SHP77 (cell line): ENCODE data around the gene SLC17A5.
"Not testable (repeated sequence)": the region's sequence is repeated elsewhere in the genome, so short reads cannot be mapped to it uniquely, and the experiment has no call there.

Experiments
- DNase-seq, 2 experiments: peaks; one replicate each; lab custom pipeline; 2025; lab: John Stamatoyannopoulos, UW

The SLC17A5 gene

DNA sequence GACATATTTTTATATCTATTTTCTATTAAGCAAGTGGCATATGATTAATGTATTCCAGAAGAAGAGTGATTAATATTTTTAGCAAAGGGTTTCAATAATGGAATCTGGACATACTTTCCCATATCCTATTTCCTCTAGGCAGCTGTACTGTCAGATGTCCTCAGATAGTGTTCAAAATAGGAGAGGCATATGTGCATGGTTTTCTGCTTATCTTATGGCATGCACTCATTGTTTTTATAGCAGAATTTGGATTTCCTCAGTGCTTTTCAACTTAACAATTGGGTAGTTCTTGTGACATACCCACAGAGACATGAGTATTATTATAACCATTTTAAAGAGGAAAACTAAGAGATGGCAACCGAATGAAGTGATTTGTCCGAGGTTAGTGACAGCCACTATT lies 12.6 kb upstream of the SLC17A5 start:
- no peak for DNase-seq

- no peak for DNase-seq
These were observed 12.0 kb upstream of the SLC17A5 start for GRCh38 chr6:73665686-73666319.

DNA sequence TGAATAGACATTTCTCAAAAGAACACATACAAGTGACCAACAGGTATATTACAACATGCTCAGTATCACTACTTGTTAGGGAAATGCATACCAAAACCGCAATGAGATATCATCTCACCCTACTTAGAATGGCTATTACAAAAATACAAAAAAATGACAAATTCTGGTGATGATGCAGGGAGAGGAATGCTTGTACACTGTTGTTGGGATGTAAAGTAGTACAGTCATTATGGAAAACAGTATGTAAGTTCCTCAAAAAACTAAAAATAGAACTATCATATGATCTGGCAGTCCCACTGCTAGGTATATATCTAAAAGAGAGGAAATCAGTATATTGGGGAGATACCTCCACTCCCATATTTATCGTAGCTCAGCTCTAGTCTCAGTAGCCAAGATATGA lies 10.9 kb upstream of the SLC17A5 start:
- DNase-seq = no peak

DNA sequence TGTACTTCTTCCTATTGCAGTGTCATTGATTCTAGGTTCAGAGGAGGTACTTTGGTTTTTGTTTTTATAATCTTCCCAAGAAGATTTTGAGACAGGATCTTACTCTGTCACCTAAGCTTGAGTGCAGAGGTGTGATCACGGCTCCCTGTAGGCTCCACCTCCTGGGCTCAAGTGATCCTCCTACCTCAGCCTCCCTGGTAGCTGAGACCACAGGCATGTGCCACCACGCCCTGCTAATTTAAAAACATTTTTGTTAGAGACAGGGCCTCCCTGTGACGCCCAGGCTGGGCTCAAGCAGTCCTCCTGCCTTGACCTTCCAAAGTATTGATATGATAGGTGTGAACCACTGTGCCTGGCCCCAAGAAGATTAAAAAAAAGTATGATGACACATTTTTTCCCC lies 3.4 kb upstream of the SLC17A5 start:
- DNase-seq = no peak

DNA sequence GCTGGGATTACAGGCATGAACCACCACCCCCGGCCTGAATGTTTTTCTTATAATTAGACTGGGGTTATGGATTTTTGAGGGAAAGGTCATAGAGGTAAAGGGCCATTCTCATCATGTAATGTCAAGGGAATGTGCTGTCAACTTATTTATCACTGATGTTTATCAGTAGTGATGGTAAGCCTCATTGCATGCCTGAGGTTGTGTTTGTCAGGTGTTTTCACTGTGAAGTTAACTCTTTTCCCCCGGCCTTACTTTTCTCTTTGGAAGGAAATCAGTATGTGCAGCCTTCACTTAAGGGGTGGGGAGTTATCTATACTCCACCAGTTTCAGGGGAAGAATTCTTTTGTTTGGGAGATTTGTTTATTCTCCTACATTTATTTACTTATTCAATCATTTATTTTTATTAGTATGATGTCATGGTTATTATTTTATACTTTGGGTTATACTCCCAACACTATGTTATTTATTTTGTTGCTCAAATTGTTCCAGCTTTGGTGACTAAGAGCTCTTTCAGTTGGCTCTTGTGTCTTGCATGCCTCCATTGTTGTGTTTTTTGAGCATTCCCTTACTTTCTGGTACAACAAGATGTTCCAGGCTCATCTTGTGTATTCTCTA lies 2.8 kb upstream of the SLC17A5 start:
- DNase-seq = no peak

GRCh38 chr6:73655341-73655917 lies 1.6 kb upstream of the SLC17A5 start:
- DNase-seq = no peak

GRCh38 chr6:73652637-73653570 lies 888 bp downstream of the SLC17A5 start:
- DNase-seq = peak; percentile 59 to 71

GRCh38 chr6:73649783-73650182 lies 4.0 kb downstream of the SLC17A5 start:
- no peak for DNase-seq

DNA sequence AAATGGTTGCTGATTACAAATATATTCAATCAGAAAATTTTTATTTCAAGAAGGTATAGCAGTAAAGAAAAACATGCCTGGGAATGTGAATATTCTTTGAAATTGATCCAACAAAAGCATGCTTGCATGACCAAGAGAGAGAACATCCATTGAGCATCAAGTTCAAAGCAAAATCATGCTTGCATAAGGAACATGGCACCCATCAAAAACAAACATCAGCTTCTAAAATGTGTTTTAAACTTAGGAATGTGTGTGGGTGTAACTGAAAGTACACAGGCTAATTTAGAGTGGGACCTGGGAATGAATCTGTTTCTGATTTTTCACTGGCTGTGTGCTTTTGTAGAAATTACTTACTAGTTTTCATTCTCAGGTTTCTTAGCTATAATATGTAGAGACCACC lies 5.6 kb downstream of the SLC17A5 start:
- DNase-seq = no peak

- no peak for DNase-seq
These were observed 8.7 kb downstream of the SLC17A5 start for GRCh38 chr6:73644941-73645591.

- DNase-seq = no peak
These were observed 9.8 kb downstream of the SLC17A5 start for GRCh38 chr6:73644030-73644429.

DNA sequence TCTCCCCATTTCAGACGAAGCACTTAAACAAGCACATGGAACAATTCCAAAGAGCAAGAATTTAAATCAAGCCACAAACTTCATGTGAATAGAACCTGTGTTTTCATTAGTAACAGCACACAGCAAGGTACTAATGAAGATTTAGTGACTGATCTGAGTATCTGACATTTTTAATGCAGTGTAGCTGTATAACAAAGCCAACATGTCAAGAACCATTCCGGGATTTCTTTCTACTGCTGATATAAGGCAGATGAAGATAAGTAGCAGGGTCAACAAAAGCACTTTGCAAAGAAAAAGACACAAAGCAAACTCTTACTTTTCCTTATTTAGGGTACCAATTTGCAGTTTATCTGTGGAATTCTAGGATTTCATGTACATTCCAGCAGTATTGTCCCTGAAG lies 11.3 kb downstream of the SLC17A5 start:
- no peak for DNase-seq

GRCh38 chr6:73640179-73640750 lies 13.5 kb downstream of the SLC17A5 start:
- DNase-seq = no peak

GRCh38 chr6:73639040-73639439 lies 14.8 kb downstream of the SLC17A5 start:
- DNase-seq = no peak

GRCh38 chr6:73637404-73637803 lies 16.4 kb downstream of the SLC17A5 start:
- no peak for DNase-seq

- DNase-seq = no peak
These were observed 17.7 kb downstream of the SLC17A5 start for GRCh38 chr6:73636048-73636447.

- DNase-seq = no peak
These were observed 21.4 kb downstream of the SLC17A5 start for GRCh38 chr6:73632346-73632745.

DNA sequence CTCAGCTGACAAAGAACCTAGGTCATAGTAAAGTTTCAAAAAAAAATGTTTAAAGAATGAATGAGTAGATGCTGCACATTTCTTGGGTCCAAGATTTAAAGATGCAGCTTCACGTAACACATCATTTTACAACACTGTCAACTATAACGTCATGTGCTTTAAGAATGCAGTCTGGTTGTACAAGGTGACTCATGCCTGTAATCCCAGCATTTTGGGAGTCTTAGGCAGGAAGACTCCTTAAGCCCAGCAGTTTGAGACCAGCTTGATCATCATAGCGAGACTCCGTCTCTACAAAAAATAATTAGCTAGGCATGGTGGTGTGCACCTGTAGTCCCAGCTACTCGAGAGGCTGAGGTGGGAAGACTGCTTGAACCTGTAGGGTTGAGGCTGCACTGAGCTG lies 21.9 kb downstream of the SLC17A5 start:
- DNase-seq = no peak

DNA sequence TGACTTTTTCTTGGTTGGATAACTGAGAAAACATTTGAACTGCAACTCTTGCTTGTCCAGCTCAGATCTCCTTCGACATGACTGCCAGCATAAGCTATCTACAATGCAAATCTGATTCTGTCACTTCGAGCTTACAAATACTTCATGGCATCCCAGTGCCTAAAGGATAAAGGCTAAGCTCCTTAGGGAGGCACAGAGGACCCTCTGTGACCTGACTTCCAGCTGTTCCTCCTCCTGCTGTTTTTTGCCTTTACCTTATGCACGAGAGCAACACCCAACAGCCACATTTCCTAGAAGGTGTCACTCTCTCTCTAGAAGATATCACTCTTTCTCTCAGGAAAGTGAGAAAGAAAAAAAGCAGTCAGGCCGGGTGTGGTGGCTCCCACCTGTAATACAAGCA lies 23.4 kb downstream of the SLC17A5 start:
- DNase-seq = no peak

GRCh38 chr6:73624896-73625295 lies 28.9 kb downstream of the SLC17A5 start:
- DNase-seq = no peak

DNA sequence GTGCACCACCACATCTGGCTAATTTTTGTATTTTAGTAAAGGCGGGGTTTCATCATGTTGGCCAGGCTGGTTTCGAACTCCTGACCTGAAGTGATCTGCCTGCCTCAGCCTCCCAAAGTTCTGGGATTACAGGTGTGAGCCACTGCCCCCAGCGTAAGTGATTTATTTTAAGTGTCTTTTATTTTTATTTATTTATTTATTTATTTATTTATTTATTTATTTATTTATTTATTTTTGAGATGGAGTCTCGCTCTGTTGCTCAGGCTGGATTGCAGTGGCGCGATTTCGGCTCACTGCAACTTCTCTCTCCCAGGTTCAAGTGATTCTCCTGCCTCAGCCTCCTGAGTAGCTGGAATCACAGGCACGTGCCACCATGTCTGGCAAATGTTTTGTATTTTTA lies 30.3 kb downstream of the SLC17A5 start:
- DNase-seq = not testable (repeated sequence)

- DNase-seq = not testable (repeated sequence)
These were observed 35.7 kb downstream of the SLC17A5 start for GRCh38 chr6:73618082-73618481.
